Measurements from ENCODE around the gene C2CD5. TPM values are rescaled to one million over a fixed set of nuclear protein-coding genes. Genes with fewer than 3 reads are reported as not detected.

Gene C2CD5, protein sequence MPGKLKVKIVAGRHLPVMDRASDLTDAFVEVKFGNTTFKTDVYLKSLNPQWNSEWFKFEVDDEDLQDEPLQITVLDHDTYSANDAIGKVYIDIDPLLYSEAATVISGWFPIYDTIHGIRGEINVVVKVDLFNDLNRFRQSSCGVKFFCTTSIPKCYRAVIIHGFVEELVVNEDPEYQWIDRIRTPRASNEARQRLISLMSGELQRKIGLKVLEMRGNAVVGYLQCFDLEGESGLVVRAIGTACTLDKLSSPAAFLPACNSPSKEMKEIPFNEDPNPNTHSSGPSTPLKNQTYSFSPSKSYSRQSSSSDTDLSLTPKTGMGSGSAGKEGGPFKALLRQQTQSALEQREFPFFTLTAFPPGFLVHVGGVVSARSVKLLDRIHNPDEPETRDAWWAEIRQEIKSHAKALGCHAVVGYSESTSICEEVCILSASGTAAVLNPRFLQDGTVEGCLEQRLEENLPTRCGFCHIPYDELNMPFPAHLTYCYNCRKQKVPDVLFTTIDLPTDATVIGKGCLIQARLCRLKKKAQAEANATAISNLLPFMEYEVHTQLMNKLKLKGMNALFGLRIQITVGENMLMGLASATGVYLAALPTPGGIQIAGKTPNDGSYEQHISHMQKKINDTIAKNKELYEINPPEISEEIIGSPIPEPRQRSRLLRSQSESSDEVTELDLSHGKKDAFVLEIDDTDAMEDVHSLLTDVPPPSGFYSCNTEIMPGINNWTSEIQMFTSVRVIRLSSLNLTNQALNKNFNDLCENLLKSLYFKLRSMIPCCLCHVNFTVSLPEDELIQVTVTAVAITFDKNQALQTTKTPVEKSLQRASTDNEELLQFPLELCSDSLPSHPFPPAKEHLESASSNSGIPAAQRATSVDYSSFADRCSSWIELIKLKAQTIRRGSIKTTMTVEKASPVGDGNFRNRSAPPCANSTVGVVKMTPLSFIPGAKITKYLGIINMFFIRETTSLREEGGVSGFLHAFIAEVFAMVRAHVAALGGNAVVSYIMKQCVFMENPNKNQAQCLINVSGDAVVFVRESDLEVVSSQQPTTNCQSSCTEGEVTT
- total RNA-seq (2022) (16.9 and 21.4 TPM in 2 replicates), Bru-seq, nascent RNA (percentile 74 among the genes with signal in this experiment), BruChase-seq, experiment 1, labeled RNA remaining after a 6-hour chase (percentile 69 among the genes with signal in this experiment), BruChase-seq, experiment 2, labeled RNA remaining after a 2-hour chase (percentile 76 among the genes with signal in this experiment)
- long read RNA-seq, full-length matches to known transcripts = 12 of 28 reads
- long read RNA-seq, partial matches to known transcripts = 5 of 28 reads
- long read RNA-seq, other reads (novel, unspliced or antisense) = 11 of 28 reads

DNA sequence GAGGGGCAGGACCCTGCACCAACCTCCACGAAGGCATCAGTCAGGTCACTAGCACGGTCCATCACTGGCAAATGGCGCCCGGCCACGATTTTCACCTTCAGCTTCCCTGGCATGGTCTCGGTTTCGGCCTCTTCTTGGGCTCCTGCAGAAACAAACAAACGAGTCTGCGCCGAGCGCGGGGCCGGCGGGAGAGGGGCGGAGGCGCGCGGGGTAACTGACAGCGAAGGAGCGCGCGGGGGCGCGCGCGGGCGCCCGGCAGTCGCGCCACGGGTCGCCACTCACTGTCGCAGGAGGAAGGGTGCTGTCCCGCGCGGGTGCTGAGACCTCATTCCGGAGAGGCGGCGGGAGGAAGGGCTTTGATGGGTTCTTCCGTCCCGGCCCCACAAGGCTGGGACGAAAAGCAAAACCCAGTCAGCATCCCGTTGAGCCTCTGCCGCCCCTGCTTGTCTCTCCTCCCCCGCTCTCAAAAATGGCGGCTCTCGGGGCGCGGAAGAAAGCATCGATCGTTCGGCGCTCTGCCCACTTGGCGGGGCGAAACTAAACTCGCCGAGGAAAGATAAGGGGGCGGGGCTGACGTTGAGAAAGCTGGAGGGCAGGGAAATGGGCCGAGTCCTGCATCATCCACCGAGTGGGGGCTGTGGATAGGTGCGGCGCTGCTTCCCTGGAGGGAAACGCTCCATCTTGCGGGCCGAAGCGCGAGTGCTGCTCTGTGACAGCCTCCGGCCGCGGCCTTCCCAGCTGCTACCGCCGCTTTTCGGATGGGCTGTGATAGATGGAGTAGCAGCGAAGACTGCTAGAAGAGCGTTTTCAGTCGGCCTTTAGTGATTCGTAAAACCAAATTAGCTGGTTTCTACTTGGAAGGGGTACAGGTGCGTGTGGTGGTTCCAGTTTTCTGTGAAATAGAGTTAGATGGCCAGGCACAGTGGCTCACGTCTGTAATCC lies at the start of gene C2CD5:
Gene C2CD5, minus strand, starts transcription at position 505 of the 942 bp plus-strand sequence. Its CDS starts 392 bp downstream, at position 113.
- intact Hi-C loops (cut with micrococcal nuclease) = loop anchor here (2.0 kb wide), 1 partner anchor 82 kb away; no protein-coding TSS in a partner anchor
- DNase-seq (ENCODE audit: unreplicated experiment) = peak; percentile 97
- Mint-ChIP-seq H3K36me3 (ENCODE audit: insufficient read depth, unreplicated experiment) (no peaks in the 10 kb centered on the region), H3K9me3 (ENCODE audit: unreplicated experiment) (no peaks in the 10 kb centered on the region), H3K27ac (ENCODE audit: low read depth, unreplicated experiment) (peak within 1 kb of the TSS; percentile 84), H3K27me3 (ENCODE audit: insufficient read depth, unreplicated experiment) (no peaks in the 10 kb centered on the region), H3K4me1 (ENCODE audit: insufficient read depth, unreplicated experiment) (peaks cover 23% of the 10 kb centered on the region), H3K4me3 (ENCODE audit: unreplicated experiment) (peak within 1 kb of the TSS; percentile 86)
- BruUV-seq (replicated peaks) = TSS peak; percentile 71
- TF ChIP-seq, protein P1, sequence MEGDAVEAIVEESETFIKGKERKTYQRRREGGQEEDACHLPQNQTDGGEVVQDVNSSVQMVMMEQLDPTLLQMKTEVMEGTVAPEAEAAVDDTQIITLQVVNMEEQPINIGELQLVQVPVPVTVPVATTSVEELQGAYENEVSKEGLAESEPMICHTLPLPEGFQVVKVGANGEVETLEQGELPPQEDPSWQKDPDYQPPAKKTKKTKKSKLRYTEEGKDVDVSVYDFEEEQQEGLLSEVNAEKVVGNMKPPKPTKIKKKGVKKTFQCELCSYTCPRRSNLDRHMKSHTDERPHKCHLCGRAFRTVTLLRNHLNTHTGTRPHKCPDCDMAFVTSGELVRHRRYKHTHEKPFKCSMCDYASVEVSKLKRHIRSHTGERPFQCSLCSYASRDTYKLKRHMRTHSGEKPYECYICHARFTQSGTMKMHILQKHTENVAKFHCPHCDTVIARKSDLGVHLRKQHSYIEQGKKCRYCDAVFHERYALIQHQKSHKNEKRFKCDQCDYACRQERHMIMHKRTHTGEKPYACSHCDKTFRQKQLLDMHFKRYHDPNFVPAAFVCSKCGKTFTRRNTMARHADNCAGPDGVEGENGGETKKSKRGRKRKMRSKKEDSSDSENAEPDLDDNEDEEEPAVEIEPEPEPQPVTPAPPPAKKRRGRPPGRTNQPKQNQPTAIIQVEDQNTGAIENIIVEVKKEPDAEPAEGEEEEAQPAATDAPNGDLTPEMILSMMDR (IDR thresholded peaks at IDR 0.05; ENCODE audit: unreplicated experiment) = peak; percentile 27
- CTCF ChIA-PET = interaction anchor here (0.6 to 2.1 kb wide), 9 partner anchors 12 to 1039 kb away, joined by 3 to 15 read pairs (median 3); partner anchors contain the start of gene ETNK1
- POLR2A ChIA-PET = interaction anchor here (0.6 to 4.2 kb wide), 19 partner anchors 8 to 1043 kb away, joined by 3 to 82 read pairs (median 4); partner anchors contain the start of genes ETNK1 and RECQL

DNA sequence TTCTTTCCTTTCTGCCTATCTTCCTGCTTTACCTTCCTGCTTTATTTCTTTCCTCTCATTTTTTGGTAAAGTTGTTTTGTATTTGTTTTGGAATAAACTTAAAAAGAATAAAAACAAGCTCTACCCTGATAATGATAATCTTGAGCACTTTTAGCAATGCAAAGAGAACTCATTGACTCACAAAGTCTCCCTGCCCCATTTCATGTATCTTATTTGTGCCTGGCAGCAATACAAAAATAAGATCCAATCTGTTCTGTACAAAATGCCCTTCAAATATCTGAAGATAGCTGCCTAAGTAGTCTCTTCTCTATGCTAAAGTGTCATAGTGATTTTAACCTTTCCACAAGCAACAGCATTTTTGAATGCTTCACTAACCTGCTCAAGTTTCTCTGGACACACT lies 49.5 kb upstream of the C2CD5 start:
- Mint-ChIP-seq H3K4me1 (ENCODE audit: insufficient read depth, unreplicated experiment) (no peaks in the 10 kb centered on the region), H3K27ac (ENCODE audit: low read depth, unreplicated experiment) (no peak overlapping the region), H3K27me3 (ENCODE audit: insufficient read depth, unreplicated experiment) (no peaks in the 10 kb centered on the region), H3K36me3 (ENCODE audit: insufficient read depth, unreplicated experiment) (peaks cover 5% of the 10 kb centered on the region), H3K4me3 (ENCODE audit: unreplicated experiment) (no peak overlapping the region), H3K9me3 (ENCODE audit: unreplicated experiment) (no peaks in the 10 kb centered on the region)
- DNase-seq (ENCODE audit: unreplicated experiment) = no peak
- CTCF ChIA-PET = interaction anchor here (1.5 kb wide), 1 partner anchor 13 kb away, joined by 7 read pairs; no protein-coding TSS in a partner anchor
- TF ChIP-seq, protein P1 (IDR thresholded peaks at IDR 0.05; ENCODE audit: unreplicated experiment) = no peak
- no TSS peak for BruUV-seq (replicated peaks)
- POLR2A ChIA-PET = interaction anchor here (0.7 to 1.1 kb wide), 2 partner anchors 49 to 853 kb away, joined by 3 to 4 read pairs; partner anchors contain the start of gene C2CD5
- intact Hi-C loops (cut with micrococcal nuclease) = no loop called here

DNA sequence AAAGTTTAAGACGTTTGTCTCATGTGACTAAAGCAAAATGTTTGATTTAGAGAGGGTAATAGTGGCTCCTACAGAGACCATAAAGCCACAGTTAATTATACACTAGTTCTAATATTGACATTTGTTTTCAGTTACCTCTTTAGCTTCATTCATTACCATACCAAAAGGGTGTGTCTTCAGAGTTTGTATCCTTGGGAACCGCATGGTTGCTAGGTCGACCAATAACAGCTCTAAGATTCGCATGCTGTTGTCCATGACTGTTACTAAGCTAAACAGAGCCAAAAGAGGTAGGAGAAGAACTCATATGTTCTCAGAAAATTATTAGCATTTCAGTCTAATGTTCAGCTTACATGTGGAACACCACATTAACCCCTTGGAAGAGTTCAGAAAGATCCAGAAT lies 44.5 kb upstream of the C2CD5 start:
- H3K9me3 Mint-ChIP-seq (ENCODE audit: unreplicated experiment) = no peaks in the 10 kb centered on the region
- no peak for DNase-seq (ENCODE audit: unreplicated experiment)
- no peak overlapping the region for H3K4me3 Mint-ChIP-seq (ENCODE audit: unreplicated experiment)
- intact Hi-C loops (cut with micrococcal nuclease) = no loop called here
- no TSS peak for BruUV-seq (replicated peaks)
- no peak overlapping the region for H3K27ac Mint-ChIP-seq (ENCODE audit: low read depth, unreplicated experiment)
- ChIA-PET POLR2A (no interaction called here), CTCF (no interaction called here)
- TF ChIP-seq, protein P1 (IDR thresholded peaks at IDR 0.05; ENCODE audit: unreplicated experiment) = no peak
- H3K27me3 Mint-ChIP-seq (ENCODE audit: insufficient read depth, unreplicated experiment) = no peaks in the 10 kb centered on the region
- peaks cover 3% of the 10 kb centered on the region for H3K36me3 Mint-ChIP-seq (ENCODE audit: insufficient read depth, unreplicated experiment)
- no peaks in the 10 kb centered on the region for H3K4me1 Mint-ChIP-seq (ENCODE audit: insufficient read depth, unreplicated experiment)

Measured in MCF 10A (cell line).